T-cell (primary cell): ENCODE data around the gene JOSD1. TPM values are rescaled to one million over a fixed set of nuclear protein-coding genes. Genes with fewer than 3 reads are reported as not detected.

Source experiments
- ATAC-seq, 4 experiments: fragments of 200-7000 bp in 3 of 4; fragments of 150-1000 bp in 1 of 4; cut with Tn5 transposase; replicated peaks in 1 of 4; 1 replicate in 3 of 4; 2 replicates in 1 of 4; pipeline ENCODE4 v1.10.0; 2021; ENCODE audit warnings: moderate library complexity in 3 of 4, mild to moderate bottlenecking in 2 of 4, moderate number of reproducible peaks in 1 of 4
- CTCF ChIA-PET, 2 donors: fragments of 300-600 bp; sonication (Branson Sonifier 250); formaldehyde crosslinking; loops; one replicate each; lab custom pipeline; 2022; ENCODE audit warnings: antibody characterized with exemption in 2 of 2; lab: Charles Lee
- POLR2A ChIA-PET, 2 donors: fragments of 300-600 bp; sonication (Branson Sonifier 250); formaldehyde crosslinking; loops; one replicate each; lab custom pipeline; 2022; ENCODE audit warnings: antibody characterized with exemption in 2 of 2; lab: Charles Lee
- DNase-seq, 35 experiments: peaks; one replicate each; pipeline versions ENCODE4 v3.0.0 to v3.0.0-alpha.2; 2013 to 2023
- H3K27ac ChIP-seq: one replicate; pipeline ENCODE4 v1.5.1; 2013; ENCODE audit warnings: low read length
- H3K27me3 ChIP-seq, 2 experiments: replicated peaks in 1 of 2; 1 replicate in 1 of 2; 2 replicates in 1 of 2; pipeline versions ENCODE4 v1.6.1 to v1.7.0; 2013; ENCODE audit warnings: low read length in 1 of 2, mixed read lengths in 1 of 2; ENCODE audit not compliant: control insufficient read depth in 2 of 2, insufficient read depth in 2 of 2; ENCODE audit errors: extremely low read depth in 1 of 2
- H3K36me3 ChIP-seq, 2 donors: 1 replicate in 1 of 2; 2 replicates in 1 of 2; pipeline versions ENCODE4 v1.6.1 to v1.7.0; 2013; ENCODE audit warnings: low read length in 1 of 2; ENCODE audit not compliant: control insufficient read depth in 2 of 2, insufficient read depth in 1 of 2; ENCODE audit errors: extremely low read depth in 1 of 2
- H3K4me1 ChIP-seq, 2 experiments: 1 replicate in 1 of 2; 2 replicates in 1 of 2; pipeline versions ENCODE4 v1.6.1 to v1.7.0; 2013; ENCODE audit warnings: low read length in 2 of 2, mixed read lengths in 1 of 2; ENCODE audit not compliant: insufficient read depth in 2 of 2, control insufficient read depth in 1 of 2; ENCODE audit errors: extremely low read depth in 1 of 2
- H3K4me3 ChIP-seq, 2 donors: 1 replicate in 1 of 2; 2 replicates in 1 of 2; pipeline versions ENCODE4 v1.5.1 to v1.7.0; 2013; ENCODE audit warnings: mild to moderate bottlenecking in 2 of 2, low read length in 1 of 2, moderate library complexity in 1 of 2; ENCODE audit not compliant: control insufficient read depth in 1 of 2; ENCODE audit errors: extremely low read depth in 1 of 2
- H3K9me3 ChIP-seq: 2 replicates; pipeline ENCODE4 v1.7.0; 2013
- H3K27ac Mint-ChIP-seq, 2 donors: one replicate each; pipeline ENCODE4 v1.8.0; 2020 to 2021; ENCODE audit warnings: mild to moderate bottlenecking in 2 of 2, mixed read lengths in 2 of 2
- H3K27me3 Mint-ChIP-seq, 2 donors: one replicate each; pipeline ENCODE4 v1.8.0; 2021 to 2022; ENCODE audit warnings: mixed read lengths in 2 of 2
- H3K36me3 Mint-ChIP-seq: one replicate; pipeline ENCODE4 v1.8.0; 2021; ENCODE audit warnings: mixed read lengths
- H3K4me1 Mint-ChIP-seq, 3 donors: one replicate each; pipeline ENCODE4 v1.8.0; 2020 to 2022; ENCODE audit warnings: mixed read lengths in 3 of 3, mild to moderate bottlenecking in 1 of 3
- H3K4me3 Mint-ChIP-seq, 3 donors: one replicate each; pipeline ENCODE4 v1.8.0; 2020 to 2022; ENCODE audit warnings: mild to moderate bottlenecking in 3 of 3, mixed read lengths in 3 of 3, moderate library complexity in 3 of 3
- H3K9me3 Mint-ChIP-seq, 3 donors: one replicate each; pipeline ENCODE4 v1.8.0; 2020 to 2022; ENCODE audit warnings: mixed read lengths in 3 of 3
- WGBS: methylation state at CpG from one replicate; pipeline ENCODE4 v1.1.5; 2013; ENCODE audit warnings: missing lambda C conversion rate; ENCODE audit not compliant: insufficient coverage; 5-methylcytosine and 5-hydroxymethylcytosine counted together
- total RNA-seq, 35 experiments: library from RNA in 6 of 35; stranded (reverse) in 6 of 35; fragments of 120-200 nt in 1 of 35; gene quantifications; one replicate each; pipeline versions ENCODE4 v1.2.1 to v1.2.4 and lab custom pipeline; 2013 to 2026

Gene JOSD1
- total RNA-seq, 5 donors from 2014 or later (not counting 1 experiment from before 2014, with no cell fraction given) = 78.4 to 164 (median 83.5) TPM

DNA sequence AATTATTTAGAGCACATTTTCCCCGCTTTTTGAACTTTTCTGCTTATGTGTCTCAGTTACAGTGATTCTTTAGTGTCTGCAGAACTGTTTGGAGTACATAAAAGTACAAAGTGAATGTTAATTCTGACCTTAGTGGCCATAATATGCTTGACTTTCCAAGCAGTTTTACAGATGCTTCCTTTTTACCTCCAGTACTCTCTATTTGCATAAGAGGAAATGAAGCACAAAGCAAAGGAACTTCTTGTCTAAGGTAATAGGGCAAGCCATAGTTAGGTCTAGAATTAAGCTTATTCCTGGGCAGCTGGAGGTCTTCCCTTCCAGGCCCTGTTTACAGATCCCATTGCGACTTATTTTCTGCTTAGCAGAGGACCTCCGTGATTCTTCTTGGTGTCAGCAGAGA is 8.6 kb upstream of the JOSD1 start:
- CTCF ChIA-PET = interaction anchor here in 1 of 2 donors (0.5 kb wide), 1 partner anchor 295 kb away, joined by 3 read pairs; no protein-coding TSS in a partner anchor
- H3K9me3 Mint-ChIP-seq = no peaks in the 10 kb centered on the region
- POLR2A ChIA-PET = interaction anchor here in 1 of 2 donors (0.8 kb wide), 1 partner anchor 15 kb away, joined by 3 read pairs; no protein-coding TSS in a partner anchor
- peaks cover 77 to 84% (median 78%) of the 10 kb centered on the region in 3 donors for H3K4me1 Mint-ChIP-seq
- no peak for DNase-seq
- ATAC-seq = no peak
- no peaks in the 10 kb centered on the region for H3K27me3 Mint-ChIP-seq
- 94% methylated on average over 2 of the region's 3 CpGs for WGBS
- H3K27me3 ChIP-seq = no peaks in the 10 kb centered on the region
- peak overlapping the region; percentile 57 to 76 for H3K27ac Mint-ChIP-seq
- H3K36me3 ChIP-seq = peaks cover 4 to 34% of the 10 kb centered on the region in 2 donors
- H3K27ac ChIP-seq = no peak overlapping the region
- peaks cover 47% of the 10 kb centered on the region for H3K36me3 Mint-ChIP-seq
- H3K4me3 ChIP-seq = no peak overlapping the region
- peak overlapping the region in 2 of 3 donors; percentile 47 to 90 for H3K4me3 Mint-ChIP-seq
- H3K9me3 ChIP-seq = no peaks in the 10 kb centered on the region
- peaks cover 26 to 51% of the 10 kb centered on the region in 2 experiments for H3K4me1 ChIP-seq

DNA sequence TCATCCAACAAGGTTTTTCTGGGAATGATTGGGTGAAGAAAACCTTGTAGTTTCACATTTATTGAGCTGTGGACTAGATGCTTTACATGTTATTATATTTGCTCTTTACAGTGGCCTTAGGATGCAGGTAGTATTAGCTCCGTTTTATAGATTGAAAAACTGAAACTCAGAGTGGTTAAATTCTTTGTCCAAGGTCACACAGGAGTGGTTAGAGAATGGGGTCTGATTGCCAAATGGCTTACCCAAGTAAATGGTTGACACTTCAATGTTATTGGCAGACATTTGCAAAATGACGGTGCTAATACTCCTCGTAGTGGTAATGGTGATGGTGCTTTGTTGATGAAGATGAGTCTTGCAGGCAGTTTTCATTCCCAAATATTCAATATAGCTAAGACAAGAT is 7.2 kb upstream of the JOSD1 start:
- no peak overlapping the region for H3K27ac ChIP-seq
- CTCF ChIA-PET = interaction anchor here in 1 of 2 donors (1.3 to 3.6 kb wide), 3 partner anchors 14 to 26 kb away, joined by 6 to 17 read pairs (median 7); partner anchors contain the start of gene TOMM22
- Mint-ChIP-seq H3K27ac (peak overlapping the region; percentile 1 to 12), H3K27me3 (no peaks in the 10 kb centered on the region), H3K4me1 (peaks cover 66 to 71% (median 71%) of the 10 kb centered on the region in 3 donors), H3K9me3 (no peaks in the 10 kb centered on the region), H3K36me3 (peaks cover 38% of the 10 kb centered on the region), H3K4me3 (peak overlapping the region; percentile 89 to 90 (median 90))
- no peaks in the 10 kb centered on the region for H3K9me3 ChIP-seq
- peaks cover 26 to 42% of the 10 kb centered on the region in 2 experiments for H3K4me1 ChIP-seq
- H3K36me3 ChIP-seq = peaks cover 2 to 34% of the 10 kb centered on the region in 2 donors
- WGBS = 71% methylated on average over 1 of the region's 3 CpGs
- DNase-seq (no peak), ATAC-seq (no peak)
- no peak overlapping the region for H3K4me3 ChIP-seq
- H3K27me3 ChIP-seq = no peaks in the 10 kb centered on the region
- POLR2A ChIA-PET = interaction anchor here (0.6 to 1.9 kb wide), 2 partner anchors 26 to 51 kb away, joined by 3 to 7 read pairs; partner anchors contain the start of gene TOMM22 (in 1 of the 2)

DNA sequence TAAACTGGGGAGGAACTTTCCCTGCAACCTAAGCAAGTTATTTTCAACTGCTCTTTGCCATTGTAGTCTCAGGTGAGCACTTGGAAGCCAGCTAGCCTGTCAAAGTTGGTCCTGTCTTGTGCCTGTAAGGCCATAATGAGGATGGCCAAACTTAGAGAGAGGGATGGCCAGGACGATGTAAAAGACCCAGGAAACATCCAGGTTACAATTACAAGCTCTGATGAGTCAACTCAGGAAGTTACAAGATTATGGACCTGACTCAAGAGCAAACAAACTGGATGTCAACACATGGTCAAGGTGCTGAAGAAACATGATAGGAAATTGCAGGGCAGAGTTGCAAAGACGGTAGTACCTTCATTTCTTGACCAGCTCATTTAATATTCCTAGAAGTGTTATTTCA is 6.6 kb upstream of the JOSD1 start:
- H3K36me3 Mint-ChIP-seq = peaks cover 32% of the 10 kb centered on the region
- CTCF ChIA-PET = interaction anchor here (1.2 to 3.6 kb wide), 4 partner anchors 15 to 26 kb away, joined by 3 to 17 read pairs (median 6); partner anchors contain the start of gene TOMM22 (in 2 of the 2)
- H3K4me1 ChIP-seq = peaks cover 26 to 39% of the 10 kb centered on the region in 2 experiments
- H3K27me3 ChIP-seq = no peaks in the 10 kb centered on the region
- H3K4me3 Mint-ChIP-seq = peak overlapping the region; percentile 89 to 90 (median 90)
- POLR2A ChIA-PET = interaction anchor here in 1 of 2 donors (1.9 kb wide), 1 partner anchor 26 kb away, joined by 7 read pairs; the partner anchor contains the start of gene TOMM22
- peaks cover 59 to 65% (median 64%) of the 10 kb centered on the region in 3 donors for H3K4me1 Mint-ChIP-seq
- H3K9me3 Mint-ChIP-seq = no peaks in the 10 kb centered on the region
- peak overlapping the region; percentile 81 to 83 for H3K27ac Mint-ChIP-seq
- peaks cover 0 to 28% of the 10 kb centered on the region in 2 donors for H3K36me3 ChIP-seq
- ATAC-seq (no peak), DNase-seq (no peak)
- no peaks in the 10 kb centered on the region for H3K27me3 Mint-ChIP-seq
- H3K9me3 ChIP-seq = no peaks in the 10 kb centered on the region
- no CpG with 5 or more reads among the region's 2 CpGs for WGBS
- no peak overlapping the region for H3K27ac ChIP-seq
- peak overlapping the region in 1 of 2 donors; percentile 92 for H3K4me3 ChIP-seq

DNA sequence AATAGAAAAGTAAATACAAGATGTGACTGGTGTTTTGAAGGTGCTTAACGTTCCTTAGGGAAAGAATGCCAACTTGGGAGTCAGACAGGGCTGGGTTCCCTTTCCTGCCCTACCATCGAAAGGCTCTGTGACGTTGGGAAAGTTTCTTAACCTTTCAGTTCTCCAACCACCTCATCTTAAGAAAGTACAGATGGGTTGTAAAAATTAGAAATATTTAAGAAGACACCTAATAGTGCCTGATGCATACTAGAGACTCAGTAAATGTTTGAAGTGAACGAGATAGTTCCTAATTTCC is 6.1 kb upstream of the JOSD1 start:
- peaks cover 27% of the 10 kb centered on the region for H3K36me3 Mint-ChIP-seq
- peak overlapping the region; percentile 81 to 83 for H3K27ac Mint-ChIP-seq
- no peaks in the 10 kb centered on the region for H3K9me3 Mint-ChIP-seq
- no peaks in the 10 kb centered on the region for H3K27me3 Mint-ChIP-seq
- Histone ChIP-seq H3K36me3 (peaks cover 0 to 23% of the 10 kb centered on the region in 2 donors), H3K4me1 (peaks cover 26 to 43% of the 10 kb centered on the region in 2 experiments), H3K9me3 (no peaks in the 10 kb centered on the region), H3K27me3 (no peaks in the 10 kb centered on the region), H3K27ac (peak overlapping the region; percentile 50), H3K4me3 (peak overlapping the region; percentile 67 to 92)
- no peak for ATAC-seq
- WGBS = no CpG with 5 or more reads among the region's 4 CpGs
- ChIA-PET POLR2A (interaction anchor here in 1 of 2 donors (0.6 to 1.9 kb wide), 2 partner anchors 25 to 40 kb away, joined by 3 to 7 read pairs; partner anchors contain the start of gene TOMM22), CTCF (interaction anchor here (1.2 to 3.6 kb wide), 2 partner anchors 25 kb away, joined by 3 to 17 read pairs; partner anchors contain the start of gene TOMM22 (in 2 of the 2))
- peaks cover 56 to 61% (median 59%) of the 10 kb centered on the region in 3 donors for H3K4me1 Mint-ChIP-seq
- no peak for DNase-seq
- peak overlapping the region; percentile 89 to 90 (median 90) for H3K4me3 Mint-ChIP-seq

DNA sequence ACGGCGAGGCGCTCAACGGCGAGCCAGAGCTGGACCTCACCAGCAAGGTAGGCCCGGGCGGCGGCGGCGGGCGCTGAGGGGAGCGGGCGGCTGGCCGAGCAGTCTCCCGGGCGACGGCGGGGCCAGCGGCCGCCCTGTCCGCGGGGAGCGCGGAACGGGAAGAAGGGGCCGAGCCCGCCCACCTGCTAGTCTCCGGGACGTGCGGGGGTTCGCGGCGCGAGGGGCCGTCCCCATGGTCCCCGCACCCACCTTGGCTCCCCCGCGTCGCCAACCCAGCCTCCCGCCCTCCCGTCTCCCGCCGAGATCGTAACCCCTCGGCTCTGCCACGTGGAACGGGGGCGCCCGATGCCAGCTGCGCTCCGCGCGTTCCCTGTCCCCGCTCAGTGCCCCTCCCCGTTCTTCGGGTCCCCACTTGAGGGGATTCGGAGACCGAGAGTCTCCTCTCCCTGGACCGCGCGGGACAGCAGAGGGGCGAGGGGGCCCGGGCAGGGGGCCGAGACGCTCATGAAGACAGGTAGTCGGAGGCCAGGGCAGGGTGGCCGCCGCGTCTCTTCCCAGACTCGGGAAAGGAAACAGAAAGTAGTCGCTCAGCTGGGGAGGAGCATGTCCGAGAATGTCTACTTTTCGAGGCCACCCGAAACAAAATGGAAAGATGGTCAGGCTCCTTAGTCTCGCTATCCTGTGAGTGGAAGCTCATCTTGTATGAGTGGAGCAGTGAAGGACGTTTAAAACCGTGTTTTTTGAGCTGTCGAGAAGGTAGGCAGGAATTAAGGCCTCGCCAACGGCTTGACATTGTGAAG is 5.6 kb upstream of the JOSD1 start:
- no peaks in the 10 kb centered on the region for H3K9me3 Mint-ChIP-seq
- DNase-seq = peak in 19 of 35 experiments; percentile 8 to 57 (median 21)

More for the DNA sequence above, 5.6 kb upstream of the JOSD1 start:
- Histone ChIP-seq H3K27me3 (no peaks in the 10 kb centered on the region), H3K9me3 (no peaks in the 10 kb centered on the region), H3K4me1 (peaks cover 29 to 49% of the 10 kb centered on the region in 2 experiments), H3K27ac (peak overlapping the region; percentile 50), H3K36me3 (peaks cover 0 to 22% of the 10 kb centered on the region in 2 donors), H3K4me3 (peak overlapping the region; percentile 67 to 92)
- Mint-ChIP-seq H3K27ac (peak overlapping the region; percentile 81 to 83), H3K4me1 (peaks cover 56 to 65% (median 60%) of the 10 kb centered on the region in 3 donors), H3K36me3 (peaks cover 26% of the 10 kb centered on the region), H3K27me3 (no peaks in the 10 kb centered on the region), H3K4me3 (peak overlapping the region; percentile 89 to 90 (median 90))
- peak in 1 of 4 experiments; percentile 0 for ATAC-seq
- ChIA-PET CTCF (interaction anchor here (0.6 to 3.6 kb wide), 6 partner anchors 16 to 300 kb away, joined by 3 to 17 read pairs (median 6); partner anchors contain the start of gene TOMM22 (in 2 of the 2)), POLR2A (interaction anchor here in 1 of 2 donors (0.6 to 1.9 kb wide), 6 partner anchors 12 to 348 kb away, joined by 3 to 8 read pairs (median 4); partner anchors contain the start of gene TOMM22)
- 0% methylated on average over 78 of the region's 80 CpGs for WGBS
